GM12891 (cell line): ENCODE measurements around the gene MBD5.

ENCODE experiments used
- DNase-seq: peaks from one replicate; pipeline ENCODE4 v3.0.0; 2011; ENCODE audit warnings: low spot score; ENCODE audit not compliant: insufficient read length
- FAIRE-seq: peaks from 2 replicates; lab custom pipeline; 2011; peaks lifted over from hg19 to GRCh38; lab: Jason Lieb, UNC
- PAX5 ChIP-seq: IDR thresholded peaks from 2 replicates; pipeline ENCODE4 v1.6.1; 2011; ENCODE audit warnings: low read length, moderate library complexity, mild to moderate bottlenecking; ENCODE audit not compliant: insufficient read depth, severe bottlenecking
- POLR2A ChIP-seq: IDR thresholded peaks from 2 replicates; pipeline ENCODE4 v1.6.1; 2011; ENCODE audit warnings: low read depth, low read length, control low read depth
- POLR2AphosphoS5 ChIP-seq: IDR thresholded peaks from 2 replicates; pipeline ENCODE4 v1.6.1; 2011; ENCODE audit warnings: low read depth, low read length, control low read depth
- POU2F2 ChIP-seq: IDR thresholded peaks from 2 replicates; pipeline ENCODE4 v1.6.1; 2011; ENCODE audit warnings: low read depth, mild to moderate bottlenecking, control low read depth, low read length, moderate library complexity
- SPI1 ChIP-seq: IDR thresholded peaks from 2 replicates; pipeline ENCODE4 v1.6.1; 2011; ENCODE audit warnings: low read depth, low read length, control low read depth
- TAF1 ChIP-seq: IDR thresholded peaks from 2 replicates; pipeline ENCODE4 v1.6.1; 2011; ENCODE audit warnings: low read depth, low read length, control low read depth

Gene MBD5

GRCh38 chr2:148362144-148362796, 341.4 kb downstream of the MBD5 start:
- TF ChIP-seq POLR2AphosphoS5 (no peak), TAF1 (no peak), SPI1 (no peak), POLR2A (no peak), POU2F2 (no peak), PAX5 (no peak)
- FAIRE-seq: no peak
- no peak for DNase-seq

GRCh38 chr2:148375214-148375613, 354.3 kb downstream of the MBD5 start:
- FAIRE-seq (no peak), DNase-seq (no peak)
- no peak for TF ChIP-seq PAX5
- TF ChIP-seq TAF1: no peak
- TF ChIP-seq SPI1: no peak

- DNase-seq: no peak
Observed at GRCh38 chr2:148391324-148391723, 370.4 kb downstream of the MBD5 start.

GRCh38 chr2:148402786-148403185, 381.9 kb downstream of the MBD5 start:
- no peak for DNase-seq
- TF ChIP-seq SPI1 (no peak), POU2F2 (no peak), POLR2A (no peak), POLR2AphosphoS5 (no peak), TAF1 (no peak), PAX5 (no peak)
- FAIRE-seq: no peak

More at GRCh38 chr2:148391324-148391723, 370.4 kb downstream of the MBD5 start:
- no peak for FAIRE-seq
- TF ChIP-seq POU2F2 (no peak), SPI1 (no peak), POLR2A (no peak), TAF1 (no peak)

- FAIRE-seq: peak; percentile 54
- TF ChIP-seq PAX5 (no peak), POLR2A (no peak), SPI1 (no peak), POU2F2 (no peak), POLR2AphosphoS5 (no peak), TAF1 (no peak)
Observed at GRCh38 chr2:148410899-148411298, 390.0 kb downstream of the MBD5 start.

GRCh38 chr2:148416248-148416647, 395.4 kb downstream of the MBD5 start:
- TF ChIP-seq POU2F2 (no peak), SPI1 (no peak), POLR2A (no peak), PAX5 (no peak), TAF1 (no peak), POLR2AphosphoS5 (no peak)
- no peak for DNase-seq
- no peak for FAIRE-seq

More at GRCh38 chr2:148410899-148411298, 390.0 kb downstream of the MBD5 start:
- no peak for DNase-seq

- FAIRE-seq (no peak), DNase-seq (no peak)
- TF ChIP-seq SPI1 (no peak), POLR2A (no peak), TAF1 (no peak), POU2F2 (no peak), PAX5 (no peak), POLR2AphosphoS5 (no peak)
Observed at GRCh38 chr2:148430101-148430500, 409.2 kb downstream of the MBD5 start.

- FAIRE-seq: no peak
- no peak for DNase-seq
- TF ChIP-seq SPI1: no peak
- TF ChIP-seq POU2F2: no peak
- TF ChIP-seq TAF1: no peak
- TF ChIP-seq POLR2A: no peak
- no peak for TF ChIP-seq PAX5
- TF ChIP-seq POLR2AphosphoS5: no peak
Observed at GRCh38 chr2:148447877-148448276, 427.0 kb downstream of the MBD5 start.

GRCh38 chr2:148450531-148450930, 429.6 kb downstream of the MBD5 start:
- peak; percentile 40 for FAIRE-seq
- DNase-seq: no peak
- TF ChIP-seq TAF1: no peak
- TF ChIP-seq SPI1: no peak
- no peak for TF ChIP-seq PAX5
- TF ChIP-seq POU2F2: no peak
- no peak for TF ChIP-seq POLR2A
- no peak for TF ChIP-seq POLR2AphosphoS5
